ENCODE data around the gene KMT5C. TPM values are rescaled to one million over a fixed set of nuclear protein-coding genes. Genes with fewer than 3 reads are reported as not detected.

Gene KMT5C
- total and polyA plus RNA-seq, 2 experiments from 2014 or later = 2.7 to 8.1 TPM

- Histone ChIP-seq H2AFZ (peak overlapping the region; percentile 67), H3K4me2 (ENCODE audit: unreplicated experiment) (peak overlapping the region; percentile 84), H3K36me3 (ENCODE audit: low read depth) (no peaks in the 10 kb centered on the region; the same call in 1 of the 2 replicates), H3K4me3 (peak overlapping the region; percentile 75), H3K9ac (peak overlapping the region; percentile 87), H3K9me2 (ENCODE audit: insufficient read depth) (no peaks in the 10 kb centered on the region), H3K79me2 (ENCODE audit: insufficient read depth) (peaks cover 8% of the 10 kb centered on the region), H3F3A (ENCODE audit: insufficient read depth) (peaks cover 38% of the 10 kb centered on the region), H3K27me3 (replicated peaks; ENCODE audit: insufficient read depth) (no peaks in the 10 kb centered on the region), H3K27ac (peak overlapping the region; percentile 86), H3K4me1 (ENCODE audit: insufficient read depth) (peaks cover 21% of the 10 kb centered on the region), H3K9me3 (ENCODE audit: low read depth) (no peaks in the 10 kb centered on the region), H4K20me1 (ENCODE audit: insufficient read depth) (no peaks in the 10 kb centered on the region)
- TF ChIP-seq EZH2phosphoT487 (IDR thresholded peaks at IDR 0.05; ENCODE audit: insufficient read depth, low read depth) = no peak
- peak; percentile 93 for DNase-seq
- 15 to 36% methylated on average over 13 to 46 of the region's 54 CpGs for WGBS, 2 experiments (ENCODE audit: low coverage in 1 of 2, low lambda C conversion rate in 2 of 2, missing lambda C conversion rate in 2 of 2)
- in situ Hi-C loops (cut with MboI) = no loop called here
Observed at GRCh38 chr19:55368701-55369563, 29.3 kb downstream of the KMT5C start.

- Histone ChIP-seq H3K9ac (peak overlapping the region; percentile 87), H3K27ac (peak overlapping the region; percentile 86), H3K27me3 (replicated peaks; ENCODE audit: insufficient read depth) (no peaks in the 10 kb centered on the region), H3K4me1 (ENCODE audit: insufficient read depth) (peaks cover 29% of the 10 kb centered on the region), H3F3A (ENCODE audit: insufficient read depth) (peaks cover 29% of the 10 kb centered on the region), H2AFZ (peak overlapping the region; percentile 87), H3K4me3 (peak overlapping the region; percentile 92), H3K9me3 (ENCODE audit: low read depth) (no peaks in the 10 kb centered on the region), H3K79me2 (ENCODE audit: insufficient read depth) (peaks cover 8% of the 10 kb centered on the region), H3K9me2 (ENCODE audit: insufficient read depth) (no peaks in the 10 kb centered on the region), H3K4me2 (ENCODE audit: unreplicated experiment) (peak overlapping the region; percentile 88), H4K20me1 (ENCODE audit: insufficient read depth) (no peaks in the 10 kb centered on the region), H3K36me3 (ENCODE audit: low read depth) (no peaks in the 10 kb centered on the region; the same call in 1 of the 2 replicates)
- in situ Hi-C loops (cut with MboI) = no loop called here
- WGBS, 2 experiments (ENCODE audit: low coverage in 1 of 2, low lambda C conversion rate in 2 of 2, missing lambda C conversion rate in 2 of 2) = 2% methylated on average over 19 to 43 of the region's 59 CpGs
- peak; percentile 95 for DNase-seq
- TF ChIP-seq EZH2phosphoT487 (IDR thresholded peaks at IDR 0.05; ENCODE audit: insufficient read depth, low read depth) = no peak
- TF ChIP-seq EZH2 (IDR thresholded peaks at IDR 0.05; ENCODE audit: insufficient read depth, poor library complexity, severe bottlenecking) = no peak
Observed at GRCh38 chr19:55369653-55370304, 30.1 kb downstream of the KMT5C start.

- Histone ChIP-seq H3K79me2 (ENCODE audit: insufficient read depth) (peaks cover 8% of the 10 kb centered on the region), H3K4me3 (peak within 1 kb of the TSS; percentile 92), H3K9me3 (ENCODE audit: low read depth) (no peaks in the 10 kb centered on the region), H2AFZ (peak within 1 kb of the TSS; percentile 87), H3K27me3 (replicated peaks; ENCODE audit: insufficient read depth) (no peaks in the 10 kb centered on the region), H3K4me2 (ENCODE audit: unreplicated experiment) (peak within 1 kb of the TSS; percentile 93), H3K36me3 (ENCODE audit: low read depth) (no peaks in the 10 kb centered on the region; the same call in 1 of the 2 replicates), H4K20me1 (ENCODE audit: insufficient read depth) (no peaks in the 10 kb centered on the region), H3F3A (ENCODE audit: insufficient read depth) (peaks cover 25% of the 10 kb centered on the region), H3K9me2 (ENCODE audit: insufficient read depth) (no peaks in the 10 kb centered on the region), H3K27ac (peak within 1 kb of the TSS; percentile 86), H3K4me1 (ENCODE audit: insufficient read depth) (peaks cover 29% of the 10 kb centered on the region), H3K9ac (peak within 1 kb of the TSS; percentile 87)
- in situ Hi-C loops (cut with MboI) = no loop called here
- WGBS, 2 experiments (ENCODE audit: low coverage in 1 of 2, low lambda C conversion rate in 2 of 2, missing lambda C conversion rate in 2 of 2) = 1 to 4% methylated on average over 16 to 31 of the region's 32 CpGs
- DNase-seq = peak; percentile 92
- no peak for TF ChIP-seq EZH2phosphoT487 (IDR thresholded peaks at IDR 0.05; ENCODE audit: insufficient read depth, low read depth)
- TF ChIP-seq EZH2 (IDR thresholded peaks at IDR 0.05; ENCODE audit: insufficient read depth, poor library complexity, severe bottlenecking) = no peak
Observed at GRCh38 chr19:55370305-55370988, 30.8 kb downstream of the KMT5C start, which contains the start of gene IL11. Gene IL11, minus strand, starts transcription at chr19:55370463. Its CDS starts 153 bp downstream, at chr19:55370310.

Data from GM23248 (cell line).